ENCODE data around the gene UNG.
"Not testable (repeated sequence)": the region's sequence is repeated elsewhere in the genome, so short reads cannot be mapped to it uniquely, and the experiment has no call there.

The UNG gene

GRCh38 chr12:109097435-109098182 is at the start of gene UNG:
UNG (plus strand) TSS chr12:109097597; CDS start chr12:109097680, 83 bp downstream.
- H3K4me3 ChIP-seq (ENCODE audit: low read depth, low read length) = peak within 1 kb of the TSS; percentile 63
- no peak for TF ChIP-seq CTCF (IDR thresholded peaks at IDR 0.05; ENCODE audit: low read depth, low read length)

GRCh38 chr12:109048706-109049105 is 48.7 kb upstream of the UNG start:
- H3K4me3 ChIP-seq (ENCODE audit: low read depth, low read length) = not testable (repeated sequence)

- H3K4me3 ChIP-seq (ENCODE audit: low read depth, low read length) = not testable (repeated sequence)
Measured at GRCh38 chr12:109049794-109050193, 47.6 kb upstream of the UNG start.

GRCh38 chr12:109052097-109052413 is 45.3 kb upstream of the UNG start:
- no peak for TF ChIP-seq CTCF (IDR thresholded peaks at IDR 0.05; ENCODE audit: low read depth, low read length)
- peak overlapping the region; percentile 96 for H3K4me3 ChIP-seq (ENCODE audit: low read depth, low read length)

GRCh38 chr12:109052414-109053323 is 44.7 kb upstream of the UNG start, which contains the start of gene USP30:
USP30 (plus strand) TSS chr12:109052576; CDS start chr12:109052679, 103 bp downstream.
- no peak for TF ChIP-seq CTCF (IDR thresholded peaks at IDR 0.05; ENCODE audit: low read depth, low read length)
- peak within 1 kb of the TSS; percentile 96 for H3K4me3 ChIP-seq (ENCODE audit: low read depth, low read length)

GRCh38 chr12:109053382-109054123 is 43.8 kb upstream of the UNG start:
- no peak for TF ChIP-seq CTCF (IDR thresholded peaks at IDR 0.05; ENCODE audit: low read depth, low read length)
- peak overlapping the region; percentile 96 for H3K4me3 ChIP-seq (ENCODE audit: low read depth, low read length)

DNA sequence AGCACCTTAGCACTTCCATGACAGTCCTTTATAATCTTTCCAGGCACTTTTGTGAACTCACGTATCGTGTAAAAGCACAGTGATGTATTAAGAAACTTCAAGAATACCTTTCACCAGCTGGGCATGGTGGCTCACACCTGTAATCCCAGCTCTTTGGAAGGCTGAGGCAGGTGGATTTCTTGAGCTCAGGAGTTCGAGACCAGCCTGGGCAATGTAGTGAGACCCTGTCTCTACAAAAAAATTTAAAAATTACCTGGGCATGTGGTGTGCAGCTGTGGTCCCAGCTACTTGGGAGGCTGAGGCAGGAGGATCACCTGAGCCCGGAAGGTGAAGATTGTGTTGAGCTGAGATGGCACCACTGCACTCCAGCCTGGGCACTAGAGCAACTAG is 43.3 kb upstream of the UNG start:
- not testable (repeated sequence) for H3K4me3 ChIP-seq (ENCODE audit: low read depth, low read length)

DNA sequence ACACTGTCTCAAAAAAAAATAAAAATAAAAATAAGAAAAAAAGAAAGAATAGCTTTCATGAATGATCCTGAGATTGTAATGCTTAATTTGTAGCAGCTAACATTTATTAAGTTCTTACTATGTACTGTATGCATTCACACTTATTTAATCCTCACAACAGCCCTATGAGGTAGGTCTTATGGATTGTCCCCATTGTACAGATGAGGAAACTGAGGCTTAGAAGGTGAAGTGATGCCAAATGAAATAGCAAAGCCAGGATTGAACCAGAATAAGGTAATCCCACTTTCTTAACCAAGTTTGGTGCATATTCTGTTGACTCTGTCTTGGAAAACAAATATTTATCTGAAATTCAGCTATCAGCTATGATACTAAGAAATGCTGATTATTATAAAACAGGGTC is 42.9 kb upstream of the UNG start:
- no peak overlapping the region for H3K4me3 ChIP-seq (ENCODE audit: low read depth, low read length)
- TF ChIP-seq CTCF (IDR thresholded peaks at IDR 0.05; ENCODE audit: low read depth, low read length) = no peak
